Measurements from ENCODE around the gene PDZD2. TPM values are rescaled to one million over a fixed set of nuclear protein-coding genes. Genes with fewer than 3 reads are reported as not detected.

PDZD2 gene
- total RNA-seq, 1 experiment from 2014 or later, result 23.0 TPM

DNA sequence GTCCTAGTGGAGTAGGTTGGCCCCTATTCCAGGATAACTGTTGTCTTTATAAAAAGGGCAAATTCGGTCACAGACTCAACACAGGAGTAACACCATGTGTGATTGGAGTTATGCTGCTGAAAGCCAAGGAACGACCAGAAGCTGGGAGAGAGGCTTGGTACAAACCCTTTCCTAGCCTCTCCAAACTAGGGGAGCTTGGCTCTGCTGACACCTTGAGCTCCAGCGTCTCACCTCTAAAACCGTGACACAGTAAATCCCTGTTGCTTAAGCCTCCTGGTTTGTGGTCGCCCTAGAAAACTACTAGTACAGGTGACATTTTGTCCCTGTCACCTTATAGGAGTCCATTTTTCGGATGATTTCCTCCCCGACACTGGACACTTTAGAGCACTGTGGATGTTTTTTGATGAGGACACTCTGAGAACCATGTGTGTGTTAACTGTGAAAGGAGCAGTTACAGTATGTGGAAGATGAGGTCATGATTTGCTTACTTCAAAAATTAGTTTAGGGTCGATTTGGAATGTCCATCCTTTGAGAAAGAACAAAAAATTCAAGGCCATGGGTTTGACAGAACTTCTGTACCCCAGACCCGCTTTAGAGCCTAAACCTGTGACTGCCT, 167.0 kb downstream of the PDZD2 start:
- H3K27ac Mint-ChIP-seq (ENCODE audit: low read depth, unreplicated experiment), result no peak overlapping the region
- BruUV-seq (replicated peaks), result no TSS peak

DNA sequence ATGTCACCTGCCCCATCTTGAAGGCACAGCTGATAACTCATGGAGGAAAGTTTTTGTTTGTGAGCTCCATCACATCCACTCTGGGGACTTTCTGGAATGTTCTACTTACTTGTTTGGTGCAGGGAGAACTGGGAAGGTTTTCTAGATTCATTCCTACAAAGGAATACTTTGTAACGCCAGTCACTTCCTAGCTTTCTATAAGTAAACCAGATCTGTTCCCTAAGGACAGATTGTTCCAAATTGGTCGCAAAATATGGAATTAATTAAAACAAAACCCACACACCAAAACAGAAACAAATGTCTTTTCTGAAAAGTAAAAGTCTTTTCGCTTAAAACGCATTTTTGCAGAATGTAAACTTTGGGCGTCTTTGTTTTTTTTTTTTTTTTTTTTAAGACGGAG, 167.6 kb downstream of the PDZD2 start:
- Mint-ChIP-seq H3K36me3 (ENCODE audit: insufficient read depth, unreplicated experiment) (peaks cover 5% of the 10 kb centered on the region), H3K9me3 (ENCODE audit: unreplicated experiment) (no peaks in the 10 kb centered on the region), H3K4me1 (ENCODE audit: insufficient read depth, unreplicated experiment) (peaks cover 5% of the 10 kb centered on the region), H3K27me3 (ENCODE audit: insufficient read depth, unreplicated experiment) (peaks cover 43% of the 10 kb centered on the region), H3K27ac (ENCODE audit: low read depth, unreplicated experiment) (no peak overlapping the region), H3K4me3 (ENCODE audit: unreplicated experiment) (no peak overlapping the region)
- TF ChIP-seq, protein P1, sequence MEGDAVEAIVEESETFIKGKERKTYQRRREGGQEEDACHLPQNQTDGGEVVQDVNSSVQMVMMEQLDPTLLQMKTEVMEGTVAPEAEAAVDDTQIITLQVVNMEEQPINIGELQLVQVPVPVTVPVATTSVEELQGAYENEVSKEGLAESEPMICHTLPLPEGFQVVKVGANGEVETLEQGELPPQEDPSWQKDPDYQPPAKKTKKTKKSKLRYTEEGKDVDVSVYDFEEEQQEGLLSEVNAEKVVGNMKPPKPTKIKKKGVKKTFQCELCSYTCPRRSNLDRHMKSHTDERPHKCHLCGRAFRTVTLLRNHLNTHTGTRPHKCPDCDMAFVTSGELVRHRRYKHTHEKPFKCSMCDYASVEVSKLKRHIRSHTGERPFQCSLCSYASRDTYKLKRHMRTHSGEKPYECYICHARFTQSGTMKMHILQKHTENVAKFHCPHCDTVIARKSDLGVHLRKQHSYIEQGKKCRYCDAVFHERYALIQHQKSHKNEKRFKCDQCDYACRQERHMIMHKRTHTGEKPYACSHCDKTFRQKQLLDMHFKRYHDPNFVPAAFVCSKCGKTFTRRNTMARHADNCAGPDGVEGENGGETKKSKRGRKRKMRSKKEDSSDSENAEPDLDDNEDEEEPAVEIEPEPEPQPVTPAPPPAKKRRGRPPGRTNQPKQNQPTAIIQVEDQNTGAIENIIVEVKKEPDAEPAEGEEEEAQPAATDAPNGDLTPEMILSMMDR (IDR thresholded peaks at IDR 0.05; ENCODE audit: unreplicated experiment), result no peak
- no peak for DNase-seq (ENCODE audit: unreplicated experiment)
- intact Hi-C loops (cut with micrococcal nuclease), result loop anchor here (10.0 kb wide), 1 partner anchor 142 kb away; no protein-coding TSS in a partner anchor
- BruUV-seq (replicated peaks), result no TSS peak
- ChIA-PET CTCF (interaction anchor here (1.0 kb wide), 1 partner anchor 287 kb away, joined by 6 read pairs; no protein-coding TSS in a partner anchor), POLR2A (interaction anchor here (0.7 kb wide), 1 partner anchor 207 kb away, joined by 3 read pairs; no protein-coding TSS in a partner anchor)

More for the DNA sequence above, 167.0 kb downstream of the PDZD2 start:
- H3K27me3 Mint-ChIP-seq (ENCODE audit: insufficient read depth, unreplicated experiment), result peaks cover 50% of the 10 kb centered on the region
- H3K4me3 Mint-ChIP-seq (ENCODE audit: unreplicated experiment), result no peak overlapping the region
- ChIA-PET CTCF (interaction anchor here (1.0 kb wide), 1 partner anchor 288 kb away, joined by 6 read pairs; no protein-coding TSS in a partner anchor), POLR2A (interaction anchor here (0.7 kb wide), 1 partner anchor 207 kb away, joined by 3 read pairs; no protein-coding TSS in a partner anchor)
- intact Hi-C loops (cut with micrococcal nuclease), result loop anchor here (10.0 kb wide), 1 partner anchor 141 kb away; no protein-coding TSS in a partner anchor
- TF ChIP-seq, protein P1 (IDR thresholded peaks at IDR 0.05; ENCODE audit: unreplicated experiment), result no peak
- no peaks in the 10 kb centered on the region for H3K9me3 Mint-ChIP-seq (ENCODE audit: unreplicated experiment)
- H3K36me3 Mint-ChIP-seq (ENCODE audit: insufficient read depth, unreplicated experiment), result no peaks in the 10 kb centered on the region
- DNase-seq (ENCODE audit: unreplicated experiment), result no peak
- H3K4me1 Mint-ChIP-seq (ENCODE audit: insufficient read depth, unreplicated experiment), result no peaks in the 10 kb centered on the region

DNA sequence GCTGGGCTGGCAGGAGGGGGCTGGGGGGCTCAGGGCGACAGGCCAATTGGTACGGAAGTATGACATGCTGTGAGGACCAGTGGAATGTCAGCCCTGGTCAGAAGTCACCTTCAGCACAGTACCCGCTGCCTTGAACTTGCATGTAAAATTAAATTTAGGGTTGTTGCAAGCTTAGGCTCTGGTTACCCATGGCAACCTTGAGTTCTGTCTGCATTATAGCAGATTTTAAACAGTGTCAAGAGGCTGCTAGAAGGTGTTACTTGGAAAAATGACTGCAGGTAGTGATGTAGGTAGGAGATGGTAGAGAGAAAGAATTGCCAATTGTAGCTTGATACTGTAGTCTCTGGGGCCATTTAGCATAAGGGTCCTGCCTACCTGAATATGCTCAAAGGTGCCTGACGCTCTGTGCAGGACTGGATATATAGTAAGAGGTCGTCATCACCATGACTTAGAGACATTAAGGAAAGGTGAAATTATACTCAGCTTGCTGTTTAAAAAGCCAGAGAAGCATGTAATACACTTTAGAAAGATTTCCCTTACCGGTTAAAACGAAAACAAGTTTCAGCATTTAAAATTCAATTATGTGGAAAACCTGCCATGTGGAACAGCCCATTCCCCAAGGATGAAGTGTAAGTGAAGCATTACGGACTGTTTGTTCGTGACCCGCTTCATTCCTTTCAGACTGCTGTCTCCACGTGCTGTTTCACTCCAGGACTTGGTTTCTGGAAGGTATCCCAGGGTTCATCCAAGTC, 169.0 kb downstream of the PDZD2 start:
- ChIA-PET POLR2A (interaction anchor here (0.9 kb wide), 1 partner anchor 226 kb away, joined by 3 read pairs; no protein-coding TSS in a partner anchor), CTCF (interaction anchor here (0.6 to 4.2 kb wide), 12 partner anchors 15 to 521 kb away, joined by 3 to 54 read pairs (median 8); partner anchors contain the start of gene PDZD2)
- Mint-ChIP-seq H3K9me3 (ENCODE audit: unreplicated experiment) (no peaks in the 10 kb centered on the region), H3K36me3 (ENCODE audit: insufficient read depth, unreplicated experiment) (peaks cover 5% of the 10 kb centered on the region), H3K4me3 (ENCODE audit: unreplicated experiment) (no peak overlapping the region), H3K27ac (ENCODE audit: low read depth, unreplicated experiment) (no peak overlapping the region), H3K4me1 (ENCODE audit: insufficient read depth, unreplicated experiment) (peaks cover 6% of the 10 kb centered on the region), H3K27me3 (ENCODE audit: insufficient read depth, unreplicated experiment) (peaks cover 34% of the 10 kb centered on the region)
- no peak for DNase-seq (ENCODE audit: unreplicated experiment)
- TF ChIP-seq, protein P1 (IDR thresholded peaks at IDR 0.05; ENCODE audit: unreplicated experiment), result no peak
- BruUV-seq (replicated peaks), result no TSS peak
- intact Hi-C loops (cut with micrococcal nuclease), result loop anchor here (2.0 to 10.0 kb wide), 2 partner anchors 143 to 169 kb away; partner anchors contain the start of gene PDZD2
